Colonic mucosa (tissue), 4 donors: ENCODE measurements around the gene NCF2. TPM values are rescaled to one million over a fixed set of nuclear protein-coding genes. Genes with fewer than 3 reads are reported as not detected.

Experiments used
- DNase-seq: peaks from one replicate; pipeline ENCODE4 v3.0.0-alpha.2; 2020
- H3K27ac ChIP-seq: fragments of 200-600 bp; one replicate; pipeline ENCODE4 v1.8.0; 2021
- H3K27me3 ChIP-seq: fragments of 200-600 bp; one replicate; pipeline ENCODE4 v1.8.0; 2021
- H3K36me3 ChIP-seq: fragments of 200-600 bp; one replicate; pipeline ENCODE4 v1.8.0; 2021
- H3K4me1 ChIP-seq: fragments of 200-600 bp; one replicate; pipeline ENCODE4 v1.8.0; 2021; ENCODE audit warnings: mild to moderate bottlenecking
- H3K4me3 ChIP-seq: fragments of 200-600 bp; one replicate; pipeline ENCODE4 v1.8.0; 2021
- H3K9ac ChIP-seq, 2 donors: one replicate each; pipeline ENCODE4 v1.7.0; 2013; ENCODE audit warnings: control low read depth in 2 of 2, low read depth in 2 of 2, low read length in 2 of 2
- H3K9me3 ChIP-seq: fragments of 200-600 bp; one replicate; pipeline ENCODE4 v1.8.0; 2021
- intact Hi-C: fragments of 100-400 bp; cut with DNase I; formaldehyde crosslinking; loops from one replicate; pipeline ENCODE4 v1.14.1; 2022
- total RNA-seq, 2 donors: library from RNA; stranded (reverse); fragmentation: NEBNext Ultra II Directional in 1 of 2; extraction: Animal tissue kit (Norgen Biotek cat#: 25700) in 1 of 2; gene quantifications; one replicate each; pipeline ENCODE4 v1.2.1, GENCODE V29; 2021
- TF ChIP-seq, protein P1 (sequence below): fragments of 200-600 bp; IDR thresholded peaks from one replicate; pipeline ENCODE4 v1.8.0; 2022; ENCODE audit warnings: antibody characterized with exemption, mild to moderate bottlenecking
- donor health status: healthy.
- donor health status: DM: no; HTN: no; CAD: no.
- donor health status: DM: no; HTN: no; CAD: no.

Gene NCF2
- total RNA-seq, 2 donors from 2014 or later, result 2.5 to 9.1 TPM

DNA sequence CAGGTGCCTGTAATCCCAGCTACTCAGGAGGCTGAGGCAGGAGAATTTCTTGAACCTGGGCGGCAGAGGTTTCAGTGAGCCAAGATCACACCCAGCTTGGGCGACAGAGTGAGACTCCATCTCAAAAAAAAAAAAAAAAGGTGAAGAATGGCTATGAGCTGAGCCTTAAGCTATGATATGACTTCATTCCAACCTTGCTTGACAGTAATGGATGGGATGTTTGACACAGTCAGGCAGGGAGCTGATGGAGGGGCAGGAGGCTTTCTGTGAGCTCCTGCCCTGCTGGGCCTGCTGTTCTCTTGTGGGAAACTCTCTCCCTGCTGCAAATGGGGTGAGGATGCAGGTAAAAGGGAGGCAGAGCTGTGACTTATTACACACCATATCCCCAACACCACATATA is 27.6 kb downstream of the NCF2 start:
- DNase-seq, result no peak
- Histone ChIP-seq H3K4me3 (no peak overlapping the region), H3K9me3 (no peaks in the 10 kb centered on the region), H3K27ac (no peak overlapping the region), H3K36me3 (no peaks in the 10 kb centered on the region), H3K4me1 (no peaks in the 10 kb centered on the region), H3K27me3 (no peaks in the 10 kb centered on the region), H3K9ac (no peak overlapping the region)
- intact Hi-C loops, result no loop called here
- TF ChIP-seq, protein P1, sequence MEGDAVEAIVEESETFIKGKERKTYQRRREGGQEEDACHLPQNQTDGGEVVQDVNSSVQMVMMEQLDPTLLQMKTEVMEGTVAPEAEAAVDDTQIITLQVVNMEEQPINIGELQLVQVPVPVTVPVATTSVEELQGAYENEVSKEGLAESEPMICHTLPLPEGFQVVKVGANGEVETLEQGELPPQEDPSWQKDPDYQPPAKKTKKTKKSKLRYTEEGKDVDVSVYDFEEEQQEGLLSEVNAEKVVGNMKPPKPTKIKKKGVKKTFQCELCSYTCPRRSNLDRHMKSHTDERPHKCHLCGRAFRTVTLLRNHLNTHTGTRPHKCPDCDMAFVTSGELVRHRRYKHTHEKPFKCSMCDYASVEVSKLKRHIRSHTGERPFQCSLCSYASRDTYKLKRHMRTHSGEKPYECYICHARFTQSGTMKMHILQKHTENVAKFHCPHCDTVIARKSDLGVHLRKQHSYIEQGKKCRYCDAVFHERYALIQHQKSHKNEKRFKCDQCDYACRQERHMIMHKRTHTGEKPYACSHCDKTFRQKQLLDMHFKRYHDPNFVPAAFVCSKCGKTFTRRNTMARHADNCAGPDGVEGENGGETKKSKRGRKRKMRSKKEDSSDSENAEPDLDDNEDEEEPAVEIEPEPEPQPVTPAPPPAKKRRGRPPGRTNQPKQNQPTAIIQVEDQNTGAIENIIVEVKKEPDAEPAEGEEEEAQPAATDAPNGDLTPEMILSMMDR, result no peak

DNA sequence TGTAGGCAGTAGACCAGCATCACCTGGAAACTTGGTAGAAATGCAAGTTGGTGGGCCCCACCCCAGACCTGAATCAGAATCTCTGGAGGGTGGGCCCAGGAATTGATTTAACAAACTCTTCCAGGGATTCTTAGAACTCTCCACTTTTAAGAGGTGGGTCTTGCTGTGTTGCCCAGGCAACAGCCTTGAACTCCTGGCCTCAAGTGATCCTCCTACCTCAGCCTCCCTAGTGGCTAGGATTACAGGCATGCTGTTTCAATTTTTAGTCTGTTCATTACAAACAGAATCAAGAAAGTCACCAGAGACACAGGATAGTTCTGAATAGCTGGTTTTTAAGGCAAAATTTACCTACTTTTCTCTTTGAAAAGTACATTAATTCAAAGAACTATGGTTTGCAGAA is 31.2 kb downstream of the NCF2 start:
- H3K27ac ChIP-seq, result no peak overlapping the region
- TF ChIP-seq, protein P1, result no peak
- H3K27me3 ChIP-seq, result no peaks in the 10 kb centered on the region
- intact Hi-C loops, result no loop called here
- no peaks in the 10 kb centered on the region for H3K9me3 ChIP-seq
- no peak overlapping the region for H3K4me3 ChIP-seq
- DNase-seq, result no peak
- H3K9ac ChIP-seq, result no peak overlapping the region
- no peaks in the 10 kb centered on the region for H3K4me1 ChIP-seq
- no peaks in the 10 kb centered on the region for H3K36me3 ChIP-seq

DNA sequence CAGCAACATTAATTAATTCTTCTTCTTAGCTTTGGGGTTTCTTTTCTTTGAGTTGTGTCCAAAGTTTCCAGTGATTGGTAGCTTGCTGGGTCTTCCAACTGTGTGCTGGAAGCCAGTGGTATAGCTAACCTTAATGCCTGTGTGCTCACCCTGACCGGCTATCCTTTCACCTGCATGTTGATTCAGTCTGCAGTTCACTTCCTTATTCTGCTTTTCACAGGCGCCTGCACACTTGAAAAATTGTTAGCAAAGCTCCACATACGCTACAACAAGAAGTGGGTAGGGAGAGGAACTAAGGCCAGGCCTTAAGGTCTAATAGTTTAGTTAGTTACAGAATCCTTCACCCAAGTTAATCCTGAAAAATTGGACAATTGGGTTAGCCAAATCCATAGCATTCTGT is 35.7 kb downstream of the NCF2 start:
- no peaks in the 10 kb centered on the region for H3K4me1 ChIP-seq
- no peak overlapping the region for H3K27ac ChIP-seq
- TF ChIP-seq, protein P1, result no peak
- no peak overlapping the region for H3K4me3 ChIP-seq
- no peaks in the 10 kb centered on the region for H3K36me3 ChIP-seq
- DNase-seq, result no peak
- H3K9ac ChIP-seq, result no peak overlapping the region
- no peaks in the 10 kb centered on the region for H3K9me3 ChIP-seq
- no peaks in the 10 kb centered on the region for H3K27me3 ChIP-seq
- intact Hi-C loops, result no loop called here

DNA sequence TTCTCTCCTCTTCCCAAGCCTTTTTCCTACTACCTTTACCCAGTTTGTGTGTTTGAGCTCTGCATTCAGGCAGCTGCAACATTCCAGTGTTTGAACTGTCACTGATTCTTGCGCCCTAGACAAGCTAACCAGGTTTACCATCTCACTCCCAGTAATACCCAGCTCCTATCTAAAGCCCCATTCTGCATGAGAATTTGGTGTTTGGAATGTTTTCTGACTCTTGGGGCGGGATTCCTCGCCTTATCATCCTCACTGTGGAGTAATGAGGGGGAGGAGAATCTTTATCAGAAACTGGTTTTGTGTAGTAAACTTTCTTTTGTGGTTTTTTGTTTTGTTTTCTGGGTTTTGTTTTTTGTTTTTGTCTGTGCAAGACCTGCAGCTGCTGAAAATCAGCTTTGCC is 36.5 kb downstream of the NCF2 start:
- intact Hi-C loops, result no loop called here
- no peaks in the 10 kb centered on the region for H3K4me1 ChIP-seq
- TF ChIP-seq, protein P1, result no peak
- no peaks in the 10 kb centered on the region for H3K27me3 ChIP-seq
- no peak for DNase-seq
- H3K4me3 ChIP-seq, result no peak overlapping the region
- H3K36me3 ChIP-seq, result no peaks in the 10 kb centered on the region
- no peak overlapping the region for H3K9ac ChIP-seq
- H3K9me3 ChIP-seq, result no peaks in the 10 kb centered on the region
- H3K27ac ChIP-seq, result no peak overlapping the region

DNA sequence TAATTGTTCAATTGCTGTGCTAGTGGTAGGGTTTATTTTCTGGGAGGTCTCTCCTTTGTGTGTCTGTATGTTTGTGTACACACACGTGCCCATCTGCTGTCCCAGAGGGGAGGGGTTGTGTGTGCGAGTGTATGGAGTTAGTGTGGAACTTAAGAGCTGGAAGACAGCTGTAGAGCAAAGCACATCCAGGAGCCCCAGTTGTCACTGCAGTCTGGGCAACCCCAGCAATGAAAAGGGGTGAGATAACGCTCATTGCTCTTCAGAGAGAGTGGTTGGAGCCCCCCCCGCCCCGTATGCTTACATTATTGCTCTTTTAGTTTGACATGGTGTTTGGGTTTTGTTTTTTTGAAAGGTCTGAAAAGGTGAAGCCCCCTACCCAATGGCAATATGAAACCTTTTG is 36.9 kb downstream of the NCF2 start:
- no peaks in the 10 kb centered on the region for H3K27me3 ChIP-seq
- DNase-seq, result no peak

More for the DNA sequence above, 36.9 kb downstream of the NCF2 start:
- no peaks in the 10 kb centered on the region for H3K4me1 ChIP-seq
- H3K4me3 ChIP-seq, result no peak overlapping the region
- TF ChIP-seq, protein P1, result no peak
- intact Hi-C loops, result no loop called here
- no peak overlapping the region for H3K9ac ChIP-seq
- H3K27ac ChIP-seq, result no peak overlapping the region
- H3K9me3 ChIP-seq, result no peaks in the 10 kb centered on the region
- no peaks in the 10 kb centered on the region for H3K36me3 ChIP-seq
